ENCODE data around the gene PAX6.

GRCh38 chr11:31747581-31747980 lies 63.5 kb downstream of the PAX6 start:
- TF ChIP-seq CTCF (IDR thresholded peaks at IDR 0.05; ENCODE audit: insufficient read depth, low read length, poor library complexity, severe bottlenecking) (no peak), EZH2phosphoT487 (conservative IDR thresholded peaks at IDR 0.05; ENCODE audit: low read length) (no peak)

Data from SU-DHL-6 (cell line).